SU-DHL-6 (cell line): ENCODE data around the gene PGLYRP1.

Source experiments
- CTCF ChIP-seq: fragments of 200-600 bp; sonication (generic); IDR thresholded peaks from one replicate; pipeline ENCODE4 v1.5.1; 2017; ENCODE audit warnings: antibody characterized with exemption, mild to moderate bottlenecking, low read length, moderate library complexity; ENCODE audit not compliant: insufficient read depth, poor library complexity, severe bottlenecking
- EZH2phosphoT487 ChIP-seq: fragments of 200-600 bp; sonication (generic), shearing (Covaris generic); conservative IDR thresholded peaks from 2 replicates; pipeline ENCODE4 v1.6.1; 2018; ENCODE audit warnings: mild to moderate bottlenecking, antibody characterized with exemption, low read length, moderate library complexity, mixed read lengths

DNA sequence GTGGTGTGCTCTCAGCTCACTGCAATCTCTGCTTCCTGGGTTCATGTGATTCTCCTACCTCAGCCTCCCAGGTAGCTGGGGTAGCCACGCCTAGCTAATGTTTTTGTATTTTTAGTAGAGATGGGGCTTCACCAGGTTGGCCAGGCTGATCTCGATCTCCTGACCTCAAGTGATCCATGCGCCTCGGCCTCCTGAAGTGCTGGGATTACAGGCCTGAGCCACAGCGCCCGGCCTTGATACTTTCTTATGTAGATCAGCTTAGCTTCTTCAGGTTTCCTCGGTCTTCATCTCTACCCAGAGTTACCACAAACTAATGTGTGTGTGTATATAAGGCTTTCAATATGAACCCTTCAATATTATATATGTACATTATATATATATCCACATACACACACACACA lies 37.5 kb downstream of the PGLYRP1 start:
- no peak for TF ChIP-seq CTCF
- TF ChIP-seq EZH2phosphoT487 = no peak
